GM18505 (cell line): ENCODE results near the gene ZNF518A.

Experiments
- ATAC-seq: cut with Tn5 transposase; IDR thresholded peaks from one replicate; pipeline ENCODE4 v1.9.1; 2021; ENCODE audit not compliant: unreplicated experiment
- POLR2A ChIP-seq: IDR thresholded peaks from 4 replicates; pipeline ENCODE4 v1.6.1; 2011; ENCODE audit warnings: borderline replicate concordance; ENCODE audit not compliant: insufficient read depth, insufficient read length; ENCODE audit errors: extremely low read depth

The ZNF518A gene

GRCh38 chr10:96129387-96130325 is at the start of gene ZNF518A:
Gene ZNF518A (plus strand): TSS chr10:96130297. CDS start chr10:96156323, 26,026 bp downstream.
- TF ChIP-seq POLR2A = peak; percentile 91
- ATAC-seq = peak; percentile 73

GRCh38 chr10:96082153-96082552 is 47.9 kb upstream of the ZNF518A start:
- no peak for TF ChIP-seq POLR2A
- no peak for ATAC-seq

GRCh38 chr10:96082748-96083147 is 47.3 kb upstream of the ZNF518A start:
- TF ChIP-seq POLR2A = no peak
- no peak for ATAC-seq

GRCh38 chr10:96089116-96089515 is 41.0 kb upstream of the ZNF518A start:
- ATAC-seq = no peak

GRCh38 chr10:96089670-96090462 is 40.2 kb upstream of the ZNF518A start:
- TF ChIP-seq POLR2A = peak; percentile 94
- peak; percentile 88 for ATAC-seq

More at GRCh38 chr10:96089116-96089515, 41.0 kb upstream of the ZNF518A start:
- TF ChIP-seq POLR2A = no peak

- no peak for ATAC-seq
- TF ChIP-seq POLR2A = no peak
These were observed 39.7 kb upstream of the ZNF518A start for GRCh38 chr10:96090463-96090800.

GRCh38 chr10:96092999-96093767 is 36.9 kb upstream of the ZNF518A start:
- TF ChIP-seq POLR2A = no peak

GRCh38 chr10:96093948-96094347 is 36.1 kb upstream of the ZNF518A start:
- TF ChIP-seq POLR2A = no peak
- ATAC-seq = no peak

More at GRCh38 chr10:96092999-96093767, 36.9 kb upstream of the ZNF518A start:
- ATAC-seq = no peak

GRCh38 chr10:96096958-96097357 is 33.1 kb upstream of the ZNF518A start:
- no peak for TF ChIP-seq POLR2A
- ATAC-seq = no peak

- ATAC-seq = no peak
- TF ChIP-seq POLR2A = no peak
These were observed 32.2 kb upstream of the ZNF518A start for GRCh38 chr10:96097865-96098264.

GRCh38 chr10:96107623-96108038 is 22.5 kb upstream of the ZNF518A start:
- TF ChIP-seq POLR2A = no peak
- ATAC-seq = no peak

- ATAC-seq = no peak
- TF ChIP-seq POLR2A = no peak
These were observed 17.6 kb upstream of the ZNF518A start for GRCh38 chr10:96112531-96112930.

- ATAC-seq = no peak
- TF ChIP-seq POLR2A = no peak
These were observed 11.3 kb upstream of the ZNF518A start for GRCh38 chr10:96118604-96119450.

- no peak for ATAC-seq
These were observed 7.3 kb upstream of the ZNF518A start for GRCh38 chr10:96122824-96123223.

More at GRCh38 chr10:96122824-96123223, 7.3 kb upstream of the ZNF518A start:
- no peak for TF ChIP-seq POLR2A
